Activated naive CD4-positive, alpha-beta T cell treated with anti-CD3 and anti-CD28 coated beads for 36 hours (primary cell): Measurements from ENCODE around the gene PACRG. TPM values are rescaled to one million over a fixed set of nuclear protein-coding genes. Genes with fewer than 3 reads are reported as not detected.

Experiments used
- CTCF ChIA-PET: fragments of 350-600 bp; sonication (Branson Sonifier 250); formaldehyde crosslinking; loops from one replicate; lab custom pipeline; 2021; ENCODE audit warnings: antibody characterized with exemption; lab: Charles Lee
- DNase-seq: peaks from one replicate; pipeline ENCODE4 v3.0.0-alpha.2; 2020
- H3K27ac Mint-ChIP-seq: one replicate; pipeline ENCODE4 v1.8.0; 2021; ENCODE audit warnings: mild to moderate bottlenecking, mixed read lengths
- H3K27me3 Mint-ChIP-seq: one replicate; pipeline ENCODE4 v1.8.0; 2021; ENCODE audit warnings: low read depth, mixed read lengths
- H3K36me3 Mint-ChIP-seq: one replicate; pipeline ENCODE4 v1.8.0; 2021; ENCODE audit warnings: low read depth, mixed read lengths
- H3K4me1 Mint-ChIP-seq: one replicate; pipeline ENCODE4 v1.8.0; 2021; ENCODE audit warnings: low read depth, mixed read lengths
- H3K4me3 Mint-ChIP-seq: one replicate; pipeline ENCODE4 v1.8.0; 2021; ENCODE audit warnings: mild to moderate bottlenecking, moderate library complexity, mixed read lengths
- H3K9me3 Mint-ChIP-seq: one replicate; pipeline ENCODE4 v1.8.0; 2021; ENCODE audit warnings: mixed read lengths
- intact Hi-C: fragments of 100-400 bp; cut with micrococcal nuclease; formaldehyde crosslinking; loops from one replicate; pipeline ENCODE4 v1.15.1; 2023
- total RNA-seq, 2 experiments: library from RNA; stranded (reverse); gene quantifications; one replicate each; pipeline ENCODE4 v1.2.3, GENCODE V29; 2021

Gene PACRG
- total RNA-seq, 2 experiments from 2014 or later: not detected

DNA sequence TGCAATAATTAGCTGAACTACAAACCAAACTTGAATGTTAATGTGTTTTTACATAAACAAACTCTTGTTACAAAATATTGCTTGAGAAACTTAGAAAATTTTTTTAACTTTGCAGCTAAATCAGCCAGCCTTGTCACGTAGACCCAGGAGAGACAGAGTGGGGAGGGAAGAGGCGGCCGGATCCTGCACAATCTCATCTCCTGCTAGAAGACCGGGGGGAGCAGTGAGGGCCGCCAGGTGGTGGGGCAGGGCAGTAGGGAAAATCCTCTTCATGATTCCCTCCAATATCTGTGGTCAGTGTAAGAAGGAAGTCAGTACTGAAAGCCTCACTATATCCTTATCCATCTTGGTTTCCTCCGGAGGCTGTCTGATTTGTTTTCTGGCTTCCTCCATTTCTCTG is 193.3 kb downstream of the PACRG start:
- no peak overlapping the region for H3K27ac Mint-ChIP-seq
- peaks cover 14% of the 10 kb centered on the region for H3K9me3 Mint-ChIP-seq
- intact Hi-C loops: no loop called here
- H3K4me1 Mint-ChIP-seq: no peaks in the 10 kb centered on the region
- peaks cover 5% of the 10 kb centered on the region for H3K27me3 Mint-ChIP-seq
- no peak overlapping the region for H3K4me3 Mint-ChIP-seq
- CTCF ChIA-PET: no interaction called here
- no peaks in the 10 kb centered on the region for H3K36me3 Mint-ChIP-seq
- DNase-seq: no peak

DNA sequence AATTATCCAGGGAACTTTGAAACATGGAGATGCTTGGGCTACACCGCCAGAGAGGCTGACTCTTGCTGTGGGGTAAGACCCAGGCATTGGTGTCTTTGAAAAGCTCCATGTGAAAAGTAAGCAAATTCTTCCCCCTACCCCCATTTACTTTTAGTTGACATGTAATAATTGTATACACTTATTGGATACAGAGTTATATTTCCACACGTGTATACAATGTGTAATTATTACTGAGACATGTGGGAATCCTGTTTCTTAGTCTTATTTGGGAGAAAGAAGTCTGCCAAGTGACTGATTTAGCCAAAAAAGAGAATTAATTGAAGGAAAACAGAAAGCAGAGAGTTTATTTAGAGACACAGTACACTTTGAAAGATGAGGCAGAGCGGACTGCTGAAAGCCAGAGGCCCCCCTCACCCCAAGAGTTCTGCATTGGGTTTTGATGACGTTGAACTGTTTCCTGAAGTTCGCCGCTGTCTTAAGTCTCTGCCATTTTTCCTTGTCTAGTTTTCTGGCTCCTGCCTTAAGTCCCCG is 193.8 kb downstream of the PACRG start:
- no peak for DNase-seq
- H3K27me3 Mint-ChIP-seq: peaks cover 2% of the 10 kb centered on the region
- CTCF ChIA-PET: no interaction called here
- H3K27ac Mint-ChIP-seq: no peak overlapping the region
- H3K4me3 Mint-ChIP-seq: no peak overlapping the region
- H3K4me1 Mint-ChIP-seq: no peaks in the 10 kb centered on the region
- intact Hi-C loops: no loop called here
- peaks cover 14% of the 10 kb centered on the region for H3K9me3 Mint-ChIP-seq
- H3K36me3 Mint-ChIP-seq: no peaks in the 10 kb centered on the region

GRCh38 chr6:162922563-162923166 is 194.9 kb downstream of the PACRG start:
- DNase-seq: no peak
- H3K4me3 Mint-ChIP-seq: no peak overlapping the region
- H3K36me3 Mint-ChIP-seq: no peaks in the 10 kb centered on the region
- CTCF ChIA-PET: no interaction called here
- intact Hi-C loops: no loop called here
- no peaks in the 10 kb centered on the region for H3K4me1 Mint-ChIP-seq
- peaks cover 17% of the 10 kb centered on the region for H3K9me3 Mint-ChIP-seq
- H3K27me3 Mint-ChIP-seq: peaks cover 2% of the 10 kb centered on the region
- no peak overlapping the region for H3K27ac Mint-ChIP-seq

GRCh38 chr6:162934844-162935243 is 207.1 kb downstream of the PACRG start:
- H3K36me3 Mint-ChIP-seq: peaks cover 1% of the 10 kb centered on the region
- DNase-seq: no peak
- no peak overlapping the region for H3K4me3 Mint-ChIP-seq
- CTCF ChIA-PET: no interaction called here
- H3K27me3 Mint-ChIP-seq: no peaks in the 10 kb centered on the region
- no peaks in the 10 kb centered on the region for H3K4me1 Mint-ChIP-seq
- intact Hi-C loops: no loop called here
- no peak overlapping the region for H3K27ac Mint-ChIP-seq
- H3K9me3 Mint-ChIP-seq: peaks cover 25% of the 10 kb centered on the region

GRCh38 chr6:162940426-162940825 is 212.7 kb downstream of the PACRG start:
- H3K36me3 Mint-ChIP-seq: peaks cover 1% of the 10 kb centered on the region
- intact Hi-C loops: no loop called here
- CTCF ChIA-PET: no interaction called here
- no peak overlapping the region for H3K4me3 Mint-ChIP-seq
- H3K9me3 Mint-ChIP-seq: peaks cover 25% of the 10 kb centered on the region
- H3K4me1 Mint-ChIP-seq: no peaks in the 10 kb centered on the region
- H3K27ac Mint-ChIP-seq: no peak overlapping the region
- H3K27me3 Mint-ChIP-seq: peaks cover 2% of the 10 kb centered on the region
- no peak for DNase-seq

- CTCF ChIA-PET: no interaction called here
- intact Hi-C loops: no loop called here
- H3K27ac Mint-ChIP-seq: no peak overlapping the region
- H3K36me3 Mint-ChIP-seq: peaks cover 1% of the 10 kb centered on the region
- H3K9me3 Mint-ChIP-seq: peaks cover 26% of the 10 kb centered on the region
- peaks cover 2% of the 10 kb centered on the region for H3K27me3 Mint-ChIP-seq
- H3K4me1 Mint-ChIP-seq: no peaks in the 10 kb centered on the region
- no peak for DNase-seq
- H3K4me3 Mint-ChIP-seq: no peak overlapping the region
These were observed 213.4 kb downstream of the PACRG start for GRCh38 chr6:162941128-162941527.

- DNase-seq: no peak
- Mint-ChIP-seq H3K4me3 (no peak overlapping the region), H3K36me3 (peaks cover 1% of the 10 kb centered on the region), H3K4me1 (no peaks in the 10 kb centered on the region), H3K27ac (no peak overlapping the region), H3K27me3 (peaks cover 2% of the 10 kb centered on the region), H3K9me3 (peaks cover 28% of the 10 kb centered on the region)
- CTCF ChIA-PET: no interaction called here
- intact Hi-C loops: no loop called here
These were observed 215.1 kb downstream of the PACRG start for GRCh38 chr6:162942866-162943265.

GRCh38 chr6:162943369-162943768 is 215.6 kb downstream of the PACRG start:
- Mint-ChIP-seq H3K4me1 (no peaks in the 10 kb centered on the region), H3K27me3 (peaks cover 2% of the 10 kb centered on the region), H3K27ac (no peak overlapping the region), H3K4me3 (no peak overlapping the region), H3K36me3 (peaks cover 1% of the 10 kb centered on the region), H3K9me3 (peaks cover 28% of the 10 kb centered on the region)
- DNase-seq: no peak
- intact Hi-C loops: no loop called here
- CTCF ChIA-PET: no interaction called here

DNA sequence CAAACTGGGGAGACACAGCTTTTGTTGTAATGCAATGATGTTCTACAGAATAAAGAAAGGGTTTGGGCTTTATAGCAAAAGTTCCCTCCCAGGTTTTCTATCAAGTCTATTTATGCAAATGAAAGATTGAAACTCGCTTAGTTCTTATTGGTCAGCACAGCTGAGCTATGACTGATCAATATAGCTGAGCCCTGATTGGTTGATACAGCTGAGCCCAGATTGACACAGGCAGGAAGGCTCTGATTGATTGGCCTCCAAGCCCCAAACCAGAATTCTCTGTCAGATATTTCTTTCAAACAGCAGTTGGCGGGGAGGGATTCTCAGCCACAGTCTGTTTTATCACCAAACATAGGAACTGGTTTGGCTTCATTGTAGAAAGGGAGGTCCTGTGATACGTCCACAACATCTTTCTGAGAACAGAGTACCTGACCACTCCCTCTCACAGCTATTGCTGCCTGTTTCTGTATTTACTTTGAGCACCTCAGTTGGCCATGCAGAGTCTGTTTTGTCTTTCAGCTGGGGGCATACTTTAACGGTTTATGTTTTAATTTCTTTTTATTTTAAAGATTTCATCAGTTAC is 223.5 kb downstream of the PACRG start:
- Mint-ChIP-seq H3K9me3 (peaks cover 8% of the 10 kb centered on the region), H3K4me1 (no peaks in the 10 kb centered on the region), H3K27ac (no peak overlapping the region), H3K27me3 (no peaks in the 10 kb centered on the region), H3K4me3 (no peak overlapping the region), H3K36me3 (no peaks in the 10 kb centered on the region)
- no peak for DNase-seq
- CTCF ChIA-PET: no interaction called here
- intact Hi-C loops: no loop called here

DNA sequence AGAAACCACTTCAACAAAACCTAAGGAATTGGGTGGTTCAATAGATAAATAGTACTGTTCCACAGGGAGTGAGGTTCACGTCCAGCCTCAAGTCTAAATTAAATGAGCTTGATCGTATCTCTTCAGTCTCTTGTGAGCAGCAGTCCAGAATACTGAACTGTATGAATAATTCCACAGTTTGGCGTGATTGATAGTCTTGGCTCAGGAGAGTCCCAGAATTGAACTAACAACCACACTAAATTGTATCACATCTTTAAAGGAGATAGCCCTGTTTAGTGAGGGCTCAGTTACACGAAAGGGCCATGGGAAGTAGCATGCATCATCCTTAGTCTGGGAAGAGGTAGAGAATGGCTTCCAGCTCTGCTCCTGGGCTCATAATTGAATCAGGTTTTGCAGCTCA is 224.6 kb downstream of the PACRG start:
- CTCF ChIA-PET: no interaction called here
- Mint-ChIP-seq H3K9me3 (peaks cover 3% of the 10 kb centered on the region), H3K27me3 (no peaks in the 10 kb centered on the region), H3K36me3 (no peaks in the 10 kb centered on the region), H3K4me1 (no peaks in the 10 kb centered on the region), H3K4me3 (no peak overlapping the region), H3K27ac (no peak overlapping the region)
- no peak for DNase-seq
- intact Hi-C loops: no loop called here

DNA sequence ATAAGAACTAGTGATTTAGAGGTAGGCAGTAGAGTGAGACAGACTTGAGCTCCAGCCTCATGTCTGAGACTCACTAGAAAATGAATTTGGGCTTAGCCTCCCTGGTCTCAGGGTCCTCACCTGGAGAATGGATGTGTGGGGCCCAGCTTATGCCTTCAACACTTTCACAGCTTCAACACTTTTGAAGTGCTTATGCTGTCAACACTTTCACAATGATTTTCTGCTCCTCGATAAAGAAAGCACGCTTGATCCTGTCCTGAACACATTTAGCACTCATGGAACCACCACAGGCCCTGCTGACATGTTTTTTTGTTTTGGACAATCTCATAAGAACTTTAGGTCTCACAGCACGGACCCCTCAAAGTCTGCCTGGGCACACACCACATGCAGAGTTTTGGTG is 229.3 kb downstream of the PACRG start:
- H3K27me3 Mint-ChIP-seq: no peaks in the 10 kb centered on the region
- CTCF ChIA-PET: no interaction called here
- H3K27ac Mint-ChIP-seq: no peak overlapping the region
- H3K4me1 Mint-ChIP-seq: no peaks in the 10 kb centered on the region
- no peak for DNase-seq
- no peak overlapping the region for H3K4me3 Mint-ChIP-seq
- H3K36me3 Mint-ChIP-seq: no peaks in the 10 kb centered on the region
- H3K9me3 Mint-ChIP-seq: peaks cover 12% of the 10 kb centered on the region
- intact Hi-C loops: no loop called here

GRCh38 chr6:162960679-162961457 is 233.1 kb downstream of the PACRG start:
- DNase-seq: no peak
- H3K27ac Mint-ChIP-seq: no peak overlapping the region
- H3K27me3 Mint-ChIP-seq: no peaks in the 10 kb centered on the region
- H3K4me1 Mint-ChIP-seq: no peaks in the 10 kb centered on the region
- peaks cover 14% of the 10 kb centered on the region for H3K9me3 Mint-ChIP-seq
- CTCF ChIA-PET: no interaction called here
- no peaks in the 10 kb centered on the region for H3K36me3 Mint-ChIP-seq
- no peak overlapping the region for H3K4me3 Mint-ChIP-seq
- intact Hi-C loops: no loop called here

DNA sequence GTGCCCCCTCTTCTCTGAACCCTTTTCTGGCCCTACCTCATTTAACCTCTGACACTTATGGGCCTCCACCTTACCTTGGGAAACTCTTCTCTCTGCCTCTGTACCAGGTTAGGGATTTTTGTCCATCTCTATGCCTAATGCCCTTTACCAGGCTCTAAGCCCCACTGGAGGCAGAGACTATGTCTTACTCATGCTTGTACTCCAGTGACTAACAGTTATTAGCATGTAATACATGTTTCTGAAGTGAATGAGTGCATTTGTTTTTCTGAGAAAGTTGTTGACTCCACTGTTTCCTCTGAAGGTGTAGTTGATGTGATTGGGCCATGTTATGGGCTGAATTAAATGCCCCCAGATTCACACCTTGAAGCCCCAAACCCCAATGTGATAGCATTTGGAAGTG is 234.3 kb downstream of the PACRG start:
- peaks cover 14% of the 10 kb centered on the region for H3K9me3 Mint-ChIP-seq
- H3K4me1 Mint-ChIP-seq: no peaks in the 10 kb centered on the region
- CTCF ChIA-PET: no interaction called here
- intact Hi-C loops: no loop called here
- H3K36me3 Mint-ChIP-seq: no peaks in the 10 kb centered on the region
- H3K4me3 Mint-ChIP-seq: no peak overlapping the region
- no peak for DNase-seq
- no peak overlapping the region for H3K27ac Mint-ChIP-seq
- no peaks in the 10 kb centered on the region for H3K27me3 Mint-ChIP-seq
